Bronchial epithelial cell (primary cell): ENCODE results near the gene SLC39A11. TPM values are rescaled to one million over a fixed set of nuclear protein-coding genes. Genes with fewer than 3 reads are reported as not detected.
A peak's percentile ranks its signal among the peaks of the same experiment; 100 is the strongest.

Source experiments
- DNase-seq: peaks from one replicate; pipeline ENCODE4 v3.0.0-alpha.2; 2010; ENCODE audit warnings: low read depth
- FAIRE-seq: peaks from 2 replicates; lab custom pipeline; 2011; peaks lifted over from hg19 to GRCh38; lab: Jason Lieb, UNC
- H3K27me3 ChIP-seq: 2 replicates; pipeline ENCODE4 v1.5.1; 2011; ENCODE audit warnings: low read length; ENCODE audit not compliant: control insufficient read depth, insufficient read depth
- H3K36me3 ChIP-seq: 2 replicates; pipeline ENCODE4 v1.5.1; 2011; ENCODE audit warnings: low read length; ENCODE audit not compliant: control insufficient read depth, insufficient read depth
- H3K4me3 ChIP-seq: 2 replicates; pipeline ENCODE4 v1.5.1; 2011; ENCODE audit warnings: mild to moderate bottlenecking, low read depth, low read length, control low read depth
- CTCF ChIP-seq: IDR thresholded peaks from 2 replicates; pipeline ENCODE4 v1.5.1; 2011; ENCODE audit warnings: mild to moderate bottlenecking, moderate library complexity, low read length, control low read depth, inconsistent platforms; ENCODE audit not compliant: insufficient read depth, severe bottlenecking
- total RNA-seq: library from RNA; depleted of rRNA; stranded (reverse); fragments of >200 nt; gene quantifications from 2 replicates; pipeline ENCODE4 v1.2.1, GENCODE V29; 2014

SLC39A11 gene
- total RNA-seq, 1 donor from 2014 or later, result 23.4 TPM

GRCh38 chr17:72603420-72604242 is 488.9 kb downstream of the SLC39A11 start:
- DNase-seq, result no peak
- no peaks in the 10 kb centered on the region for H3K27me3 ChIP-seq
- H3K36me3 ChIP-seq, result no peaks in the 10 kb centered on the region
- no peak for FAIRE-seq
- no peak overlapping the region for H3K4me3 ChIP-seq
- TF ChIP-seq CTCF, result no peak

- Histone ChIP-seq H3K36me3 (no peaks in the 10 kb centered on the region), H3K27me3 (no peaks in the 10 kb centered on the region), H3K4me3 (no peak overlapping the region)
- DNase-seq (peak; percentile 72), FAIRE-seq (peak; percentile 47)
- TF ChIP-seq CTCF, result peak; percentile 59
Observed at GRCh38 chr17:72602517-72603419, 489.7 kb downstream of the SLC39A11 start.

GRCh38 chr17:72600934-72601333 is 491.6 kb downstream of the SLC39A11 start:
- H3K4me3 ChIP-seq, result no peak overlapping the region
- FAIRE-seq (no peak), DNase-seq (no peak)
- H3K36me3 ChIP-seq, result no peaks in the 10 kb centered on the region
- no peaks in the 10 kb centered on the region for H3K27me3 ChIP-seq
- no peak for TF ChIP-seq CTCF

GRCh38 chr17:72599891-72600290 is 492.6 kb downstream of the SLC39A11 start:
- H3K4me3 ChIP-seq, result no peak overlapping the region
- no peaks in the 10 kb centered on the region for H3K36me3 ChIP-seq
- TF ChIP-seq CTCF, result no peak
- no peaks in the 10 kb centered on the region for H3K27me3 ChIP-seq
- FAIRE-seq (no peak), DNase-seq (no peak)

DNA sequence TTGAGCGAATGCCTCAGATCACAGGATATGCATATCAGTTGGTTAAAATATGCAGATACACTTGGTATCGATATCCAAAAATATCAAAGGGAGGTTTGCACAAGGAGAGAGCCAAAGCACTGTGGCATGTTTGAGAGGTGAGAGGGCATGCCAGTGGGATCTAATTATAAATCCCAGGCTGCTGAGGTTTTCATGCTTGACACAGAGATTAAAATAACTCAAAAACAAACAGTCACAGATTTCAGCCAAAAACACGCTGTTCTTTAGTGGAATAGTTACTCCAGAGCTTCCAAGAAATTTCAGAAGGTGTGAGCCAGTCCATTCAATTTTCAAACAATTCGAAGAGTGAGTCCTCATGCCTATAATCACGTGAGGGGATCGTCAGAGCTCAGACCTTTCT is 493.8 kb downstream of the SLC39A11 start:
- TF ChIP-seq CTCF, result no peak
- H3K27me3 ChIP-seq, result no peaks in the 10 kb centered on the region
- H3K36me3 ChIP-seq, result no peaks in the 10 kb centered on the region
- no peak overlapping the region for H3K4me3 ChIP-seq
- DNase-seq, result no peak
- FAIRE-seq, result no peak
